ENCODE results near the gene TRIM14. TPM values are rescaled to one million over a fixed set of nuclear protein-coding genes. Genes with fewer than 3 reads are reported as not detected.

The TRIM14 gene
- total and polyA plus RNA-seq, 10 of the 15 experiments (the other 5 are each of a cell fraction or from before 2014, with no cell fraction given) = 8.6 to 53.3 (median 35.7) TPM

GRCh38 chr9:98150721-98151120, 31.7 kb upstream of the TRIM14 start (continued):
- TF ChIP-seq RAD21 (IDR thresholded peaks at IDR 0.05; ENCODE audit: insufficient read depth, low read depth, low read length) (no peak), TAF1 (IDR thresholded peaks at IDR 0.05; ENCODE audit: borderline replicate concordance, low read depth, low read length) (no peak), ZNF592 (IDR thresholded peaks at IDR 0.05) (no peak)

DNA sequence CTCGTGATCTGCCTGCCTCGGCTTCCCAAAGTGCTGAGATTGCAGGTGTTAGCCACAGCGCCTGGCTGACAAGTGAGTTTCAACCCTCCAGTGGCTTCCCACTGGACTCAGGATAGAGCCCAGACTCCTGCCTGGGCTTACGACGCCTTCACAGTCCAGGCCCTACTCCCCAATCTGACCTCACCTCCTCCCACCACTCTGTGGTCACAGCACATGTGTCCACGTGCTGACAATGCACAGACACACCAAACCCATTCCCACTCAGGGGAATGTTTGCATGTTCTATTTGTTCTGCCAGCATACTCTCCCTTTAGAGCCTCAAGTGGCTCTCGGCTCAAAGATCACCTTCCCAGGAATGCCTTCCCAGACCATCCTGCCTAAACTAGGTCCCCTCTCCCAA, 31.1 kb upstream of the TRIM14 start:
- intact Hi-C loops (cut with micrococcal nuclease; ENCODE audit: unreplicated experiment) = no loop called here
- SMC1A ChIA-PET (ENCODE audit: uncharacterized antibody, unreplicated experiment) = interaction anchor here (0.8 to 0.9 kb wide), 2 partner anchors 9 to 115 kb away, joined by 3 to 5 read pairs; no protein-coding TSS in a partner anchor

More for the DNA sequence above, 31.1 kb upstream of the TRIM14 start:
- H3K4me1 ChIP-seq (ENCODE audit: control insufficient read depth, insufficient read depth, low read length) = peaks cover 23% of the 10 kb centered on the region
- H3K79me2 ChIP-seq (ENCODE audit: control insufficient read depth, insufficient read depth, low read length) = no peaks in the 10 kb centered on the region
- no TSS peak for BruUV-seq (replicated peaks)
- H3K4me3 ChIP-seq = no peak overlapping the region
- no peak for DNase-seq (ENCODE audit: low read depth, low spot score)
- H3K4me2 ChIP-seq (ENCODE audit: control insufficient read depth, insufficient read depth) = no peak overlapping the region
- ChIA-PET RAD21 (ENCODE audit: unreplicated experiment) (no interaction called here), POLR2A (no interaction called here), CTCF (interaction anchor here (0.6 to 0.9 kb wide), 2 partner anchors 8 to 50 kb away, joined by 3 to 4 read pairs; no protein-coding TSS in a partner anchor)
- 73% methylated on average over 7 of the region's 7 CpGs for WGBS (ENCODE audit: insufficient coverage, insufficient replicate concordance, low lambda C conversion rate, missing lambda C conversion rate)
- no peaks in the 10 kb centered on the region for H4K20me1 ChIP-seq (ENCODE audit: control insufficient read depth, insufficient read depth)
- no peak overlapping the region for H3K9ac ChIP-seq (ENCODE audit: control insufficient read depth, insufficient read depth, low read length)
- no peaks in the 10 kb centered on the region for H3K27me3 ChIP-seq (replicated peaks in 1 of 2; ENCODE audit: control insufficient read depth in 2 of 2, insufficient read depth in 2 of 2, low read length in 1 of 2)
- H3K9me3 ChIP-seq (replicated peaks; ENCODE audit: control insufficient read depth, insufficient read depth, low read length) = no peaks in the 10 kb centered on the region
- no peaks in the 10 kb centered on the region for H3K36me3 ChIP-seq (ENCODE audit: control insufficient read depth in 2 of 2, insufficient read depth in 2 of 2, low read length in 1 of 2)
- in situ Hi-C loops (cut with MboI) = no loop called here
- H2AFZ ChIP-seq (ENCODE audit: control insufficient read depth, low read depth, low read length) = no peak overlapping the region
- no peak for ATAC-seq
- no peak overlapping the region for H3K27ac ChIP-seq (ENCODE audit: control insufficient read depth, insufficient read depth)
- TF ChIP-seq E2F4 (IDR thresholded peaks at IDR 0.05; ENCODE audit: low read depth, low read length) = no peak
- peak in 1 of 2 experiments; percentile 47; a peak in 2 of 4 replicates for TF ChIP-seq BHLHE40 (IDR thresholded peaks at IDR 0.05; ENCODE audit: borderline replicate concordance in 1 of 2, low read depth in 2 of 2, low read length in 1 of 2)
- TF ChIP-seq ZNF217 (IDR thresholded peaks at IDR 0.05) = no peak
- no peak for TF ChIP-seq RFX5 (IDR thresholded peaks at IDR 0.05; ENCODE audit: low read depth, low read length)
- TF ChIP-seq EED (IDR thresholded peaks at IDR 0.05; ENCODE audit: low read depth) = no peak
- TF ChIP-seq MTA2 (IDR thresholded peaks at IDR 0.05; ENCODE audit: low read depth) = no peak
- no peak for TF ChIP-seq ZNF622 (IDR thresholded peaks at IDR 0.05)
- FAIRE-seq = no peak
